Effector memory CD4-positive, alpha-beta T cell (primary cell): Measurements from ENCODE around the gene RTN3.

Experiments
- DNase-seq, 3 donors: peaks; one replicate each; pipeline ENCODE4 v3.0.0-alpha.2; 2020
- H3K27ac ChIP-seq: 2 replicates; pipeline ENCODE4 v1.7.0; 2013; ENCODE audit warnings: mild to moderate bottlenecking, low read length, moderate library complexity; ENCODE audit not compliant: insufficient read depth, poor library complexity, severe bottlenecking
- H3K27me3 ChIP-seq: replicated peaks from 2 replicates; pipeline ENCODE4 v1.7.0; 2013; ENCODE audit warnings: mild to moderate bottlenecking, low read length; ENCODE audit not compliant: insufficient read depth, control insufficient read depth, poor library complexity, severe bottlenecking
- H3K36me3 ChIP-seq: 2 replicates; pipeline ENCODE4 v1.7.0; 2013; ENCODE audit warnings: mild to moderate bottlenecking, low read length, moderate library complexity; ENCODE audit not compliant: control insufficient read depth, insufficient read depth
- H3K4me1 ChIP-seq: 2 replicates; pipeline ENCODE4 v1.7.0; 2013; ENCODE audit warnings: low read length, mild to moderate bottlenecking; ENCODE audit not compliant: control insufficient read depth, insufficient read depth, poor library complexity, severe bottlenecking
- H3K4me3 ChIP-seq: 2 replicates; pipeline ENCODE4 v1.7.0; 2013; ENCODE audit warnings: low read length, low read depth, mild to moderate bottlenecking; ENCODE audit not compliant: insufficient read depth, poor library complexity, severe bottlenecking
- H3K9me3 ChIP-seq: 2 replicates; pipeline ENCODE4 v1.7.0; 2013; ENCODE audit warnings: mild to moderate bottlenecking, low read length, moderate library complexity; ENCODE audit not compliant: control insufficient read depth

RTN3 gene

GRCh38 chr11:63708764-63709163 is 27.5 kb downstream of the RTN3 start:
- Histone ChIP-seq H3K4me1 (no peaks in the 10 kb centered on the region), H3K27ac (no peak overlapping the region), H3K27me3 (no peaks in the 10 kb centered on the region), H3K4me3 (no peak overlapping the region), H3K36me3 (no peaks in the 10 kb centered on the region), H3K9me3 (no peaks in the 10 kb centered on the region)
- DNase-seq: no peak

GRCh38 chr11:63709336-63709884 is 28.1 kb downstream of the RTN3 start:
- no peak for DNase-seq
- Histone ChIP-seq H3K9me3 (no peaks in the 10 kb centered on the region), H3K27ac (no peak overlapping the region), H3K36me3 (no peaks in the 10 kb centered on the region), H3K27me3 (no peaks in the 10 kb centered on the region), H3K4me3 (no peak overlapping the region), H3K4me1 (no peaks in the 10 kb centered on the region)

GRCh38 chr11:63710476-63711217 is 29.3 kb downstream of the RTN3 start:
- H3K9me3 ChIP-seq: no peaks in the 10 kb centered on the region
- H3K4me3 ChIP-seq: no peak overlapping the region
- H3K36me3 ChIP-seq: no peaks in the 10 kb centered on the region
- H3K27ac ChIP-seq: no peak overlapping the region
- no peaks in the 10 kb centered on the region for H3K27me3 ChIP-seq
- DNase-seq: no peak
- no peaks in the 10 kb centered on the region for H3K4me1 ChIP-seq

- no peak for DNase-seq
- H3K27ac ChIP-seq: no peak overlapping the region
- no peaks in the 10 kb centered on the region for H3K36me3 ChIP-seq
- no peaks in the 10 kb centered on the region for H3K27me3 ChIP-seq
- H3K4me1 ChIP-seq: no peaks in the 10 kb centered on the region
- no peak overlapping the region for H3K4me3 ChIP-seq
- H3K9me3 ChIP-seq: no peaks in the 10 kb centered on the region
Observed at GRCh38 chr11:63711838-63712237, 30.5 kb downstream of the RTN3 start.

- DNase-seq: no peak
- no peak overlapping the region for H3K4me3 ChIP-seq
- no peaks in the 10 kb centered on the region for H3K27me3 ChIP-seq
- no peaks in the 10 kb centered on the region for H3K4me1 ChIP-seq
- H3K9me3 ChIP-seq: no peaks in the 10 kb centered on the region
- H3K36me3 ChIP-seq: no peaks in the 10 kb centered on the region
- no peak overlapping the region for H3K27ac ChIP-seq
Observed at GRCh38 chr11:63713766-63714165, 32.5 kb downstream of the RTN3 start.

- H3K4me1 ChIP-seq: no peaks in the 10 kb centered on the region
- no peaks in the 10 kb centered on the region for H3K36me3 ChIP-seq
- no peak for DNase-seq
- no peaks in the 10 kb centered on the region for H3K9me3 ChIP-seq
- H3K27me3 ChIP-seq: no peaks in the 10 kb centered on the region
- no peak overlapping the region for H3K4me3 ChIP-seq
- no peak overlapping the region for H3K27ac ChIP-seq
Observed at GRCh38 chr11:63716046-63716445, 34.7 kb downstream of the RTN3 start.

GRCh38 chr11:63719001-63719400 is 37.7 kb downstream of the RTN3 start:
- Histone ChIP-seq H3K4me3 (no peak overlapping the region), H3K4me1 (no peaks in the 10 kb centered on the region), H3K9me3 (no peaks in the 10 kb centered on the region), H3K27ac (no peak overlapping the region), H3K27me3 (no peaks in the 10 kb centered on the region), H3K36me3 (no peaks in the 10 kb centered on the region)
- DNase-seq: no peak

- H3K4me3 ChIP-seq: no peak overlapping the region
- H3K27me3 ChIP-seq: no peaks in the 10 kb centered on the region
- no peaks in the 10 kb centered on the region for H3K36me3 ChIP-seq
- no peak overlapping the region for H3K27ac ChIP-seq
- DNase-seq: no peak
- H3K4me1 ChIP-seq: no peaks in the 10 kb centered on the region
- no peaks in the 10 kb centered on the region for H3K9me3 ChIP-seq
Observed at GRCh38 chr11:63719987-63720386, 38.7 kb downstream of the RTN3 start.

GRCh38 chr11:63720611-63721010 is 39.3 kb downstream of the RTN3 start:
- Histone ChIP-seq H3K4me1 (no peaks in the 10 kb centered on the region), H3K36me3 (no peaks in the 10 kb centered on the region), H3K9me3 (no peaks in the 10 kb centered on the region), H3K27ac (no peak overlapping the region), H3K4me3 (no peak overlapping the region), H3K27me3 (no peaks in the 10 kb centered on the region)
- no peak for DNase-seq

GRCh38 chr11:63729326-63729725 is 48.0 kb downstream of the RTN3 start:
- no peaks in the 10 kb centered on the region for H3K36me3 ChIP-seq
- no peaks in the 10 kb centered on the region for H3K4me1 ChIP-seq
- no peaks in the 10 kb centered on the region for H3K9me3 ChIP-seq
- no peak for DNase-seq
- H3K27me3 ChIP-seq: no peaks in the 10 kb centered on the region
- no peak overlapping the region for H3K27ac ChIP-seq
- H3K4me3 ChIP-seq: no peak overlapping the region
